DMS114 treated with DMSO at 0.1 percent for 48 hours (cell line): Measurements from ENCODE around the gene RAP1B.

ENCODE experiments used
- DNase-seq: peaks from one replicate; lab custom pipeline; 2025; ENCODE audit not compliant: unreplicated experiment; lab: John Stamatoyannopoulos, UW

RAP1B gene

DNA sequence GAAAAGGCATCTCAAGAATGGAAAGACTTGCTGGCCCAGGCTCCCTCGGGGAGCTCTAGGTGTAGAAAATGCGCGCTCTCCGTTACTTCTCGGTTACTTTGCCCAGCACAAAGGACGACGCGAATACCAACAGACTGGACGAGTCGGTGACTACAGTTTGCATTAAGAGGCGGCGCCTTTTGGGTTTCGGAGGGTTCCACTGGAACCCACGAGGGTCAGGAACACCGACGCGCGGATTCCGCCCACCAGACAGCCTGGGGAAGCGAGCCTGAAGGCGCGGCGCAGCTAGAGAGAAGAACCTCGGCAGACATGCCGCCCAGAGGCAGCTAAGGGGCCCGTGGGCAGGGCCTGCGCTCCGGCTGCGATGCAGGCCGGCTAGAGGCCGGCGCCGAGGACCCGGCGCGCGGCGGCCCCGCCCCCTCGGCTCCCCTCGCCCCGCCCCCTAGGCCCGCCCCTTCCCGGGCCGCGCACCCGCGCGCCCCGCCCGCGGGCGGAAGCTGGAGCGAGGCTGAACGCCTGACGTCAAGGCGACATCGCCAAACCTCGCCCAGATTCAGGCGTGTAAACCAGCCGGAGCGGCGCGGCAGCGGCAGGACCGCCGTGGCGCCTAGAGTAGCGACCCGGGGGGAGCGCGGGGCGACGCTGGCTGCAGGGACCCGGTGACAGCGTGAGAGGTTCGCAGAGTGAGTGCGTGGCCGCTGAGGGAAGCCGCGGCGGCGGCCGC lies at the start of gene RAP1B:
TSS of gene RAP1B (plus strand) at position 530 of the 724 bp plus-strand sequence. CDS start 37,826 bp downstream, outside the sequence.
- peak; percentile 74 for DNase-seq

GRCh38 chr12:68561830-68562229 lies 48.9 kb upstream of the RAP1B start:
- no peak for DNase-seq

- DNase-seq: no peak
Observed at GRCh38 chr12:68564166-68564565, 46.5 kb upstream of the RAP1B start.

DNA sequence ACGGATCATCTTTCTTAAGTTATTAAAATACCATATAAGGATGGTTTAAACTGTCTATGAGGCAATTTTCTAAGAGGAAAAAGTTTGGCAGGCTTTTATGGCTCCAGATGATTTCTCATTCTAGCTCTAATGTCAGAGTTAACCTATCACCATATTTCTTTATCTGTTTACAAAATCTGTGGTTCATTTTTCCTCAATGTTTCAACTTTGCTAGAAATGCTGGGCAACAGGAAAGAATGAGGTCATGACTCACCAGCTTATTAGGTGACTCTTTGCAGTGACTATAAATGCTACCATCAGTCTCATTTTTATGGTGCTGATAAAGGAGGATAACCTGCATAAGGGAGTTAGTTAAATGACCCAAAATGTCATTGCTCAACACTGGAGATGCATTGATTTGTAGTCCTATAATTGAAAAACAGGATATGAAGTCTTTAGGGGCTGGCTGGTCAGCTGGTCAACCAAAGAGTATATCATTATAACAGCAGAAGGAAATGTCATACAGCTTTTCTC lies 45.3 kb upstream of the RAP1B start:
- no peak for DNase-seq

- no peak for DNase-seq
Observed at GRCh38 chr12:68568922-68569569, 41.7 kb upstream of the RAP1B start.

- no peak for DNase-seq
Observed at GRCh38 chr12:68572661-68573060, 38.0 kb upstream of the RAP1B start.

DNA sequence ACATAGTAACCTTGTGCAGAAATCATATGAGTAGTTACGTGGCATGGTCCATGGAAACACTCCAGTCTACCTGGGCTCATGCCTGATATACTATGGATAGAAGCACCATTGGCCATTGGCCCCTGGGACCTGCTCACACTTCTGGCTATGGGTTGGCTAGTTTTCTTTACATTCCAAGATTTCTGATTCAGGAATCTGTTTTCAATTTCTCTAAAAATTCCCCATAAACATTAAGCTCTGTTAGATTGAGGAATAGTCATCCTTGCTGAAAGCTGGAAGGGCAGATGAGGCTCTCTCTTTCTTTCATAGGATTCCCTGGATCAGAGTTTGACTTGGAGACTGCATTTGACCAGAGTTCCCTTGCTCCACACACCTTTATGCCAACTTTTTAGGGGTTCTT lies 37.3 kb upstream of the RAP1B start:
- DNase-seq: no peak

- no peak for DNase-seq
Observed at GRCh38 chr12:68577949-68578348, 32.8 kb upstream of the RAP1B start.

DNA sequence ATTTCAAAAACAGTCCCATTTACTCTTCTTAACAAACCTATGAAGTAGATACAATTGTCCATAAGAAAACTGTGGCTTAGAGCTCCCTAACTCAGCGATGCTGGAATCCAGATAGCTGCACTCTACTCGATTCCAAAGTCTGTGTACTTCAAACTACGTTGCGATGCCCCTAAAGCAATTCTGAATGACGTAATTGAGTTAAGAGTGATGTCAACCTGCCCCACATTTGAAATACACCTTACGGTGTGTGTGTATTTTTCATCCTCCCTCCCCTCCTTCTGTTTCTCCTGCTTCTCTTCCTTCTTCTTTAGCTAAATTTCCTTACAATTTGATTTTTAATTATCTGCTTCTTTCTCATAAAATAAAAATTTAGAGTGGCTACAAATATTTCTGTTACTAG lies 31.9 kb upstream of the RAP1B start:
- DNase-seq: no peak

- DNase-seq: no peak
Observed at GRCh38 chr12:68579254-68579653, 31.4 kb upstream of the RAP1B start.

GRCh38 chr12:68580911-68581310 lies 29.8 kb upstream of the RAP1B start:
- DNase-seq: no peak

- no peak for DNase-seq
Observed at GRCh38 chr12:68581926-68582325, 28.8 kb upstream of the RAP1B start.

- DNase-seq: no peak
Observed at GRCh38 chr12:68585966-68586365, 24.7 kb upstream of the RAP1B start.

- no peak for DNase-seq
Observed at GRCh38 chr12:68587448-68587873, 23.2 kb upstream of the RAP1B start.

DNA sequence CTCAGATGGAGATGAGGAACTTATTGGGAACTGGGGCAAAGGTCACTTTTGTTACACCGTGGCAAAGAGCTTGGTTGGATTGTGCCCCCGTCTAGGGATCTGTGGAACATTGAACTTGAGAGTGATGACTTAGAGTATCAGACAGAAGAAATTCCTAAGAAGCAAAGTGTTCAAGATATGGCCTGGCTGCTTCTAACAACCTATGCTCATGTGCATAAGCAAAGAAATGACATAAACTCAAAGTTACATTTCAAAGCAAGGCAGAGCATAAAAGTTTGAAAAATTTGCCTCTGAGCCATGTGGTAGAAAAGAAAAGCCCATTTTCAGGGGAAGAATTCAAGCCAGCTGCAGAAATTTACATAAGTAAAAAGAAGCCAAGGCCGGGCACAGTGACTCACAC lies 21.5 kb upstream of the RAP1B start:
- DNase-seq: no peak

DNA sequence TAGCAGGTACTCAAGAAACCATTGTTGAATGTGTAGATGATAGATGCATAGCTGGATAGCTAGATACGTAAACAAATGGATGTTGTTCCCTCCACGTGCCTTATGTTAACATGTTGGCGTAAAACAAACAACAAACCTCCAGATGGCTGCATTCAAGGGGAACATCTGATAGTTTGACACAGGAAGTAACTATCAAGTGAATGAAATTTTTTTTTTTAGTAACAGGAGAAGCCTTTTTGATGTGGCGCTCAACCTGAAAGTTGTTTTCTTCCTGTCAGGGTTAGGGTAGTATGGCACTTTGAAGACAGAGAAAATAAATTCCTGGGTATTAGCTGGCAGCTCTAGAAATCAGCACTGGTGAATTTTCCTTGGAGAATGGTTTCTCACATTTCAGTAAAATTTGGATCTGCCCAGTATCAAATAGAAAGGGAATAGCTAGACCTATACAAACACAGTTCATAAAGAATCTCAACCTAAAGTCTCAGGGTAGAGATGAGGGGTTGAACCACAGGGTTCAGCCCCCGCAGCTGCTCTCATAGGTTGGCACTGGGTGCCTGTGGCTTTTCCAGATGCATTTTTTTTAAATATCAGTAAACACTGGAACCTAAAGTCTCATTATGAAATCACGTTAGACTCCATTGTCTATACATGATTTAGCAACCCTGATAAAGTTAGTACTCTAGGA lies 18.8 kb upstream of the RAP1B start:
- no peak for DNase-seq

- no peak for DNase-seq
Observed at GRCh38 chr12:68595241-68595640, 15.5 kb upstream of the RAP1B start.

GRCh38 chr12:68601767-68602166 lies 8.9 kb upstream of the RAP1B start:
- DNase-seq: no peak

DNA sequence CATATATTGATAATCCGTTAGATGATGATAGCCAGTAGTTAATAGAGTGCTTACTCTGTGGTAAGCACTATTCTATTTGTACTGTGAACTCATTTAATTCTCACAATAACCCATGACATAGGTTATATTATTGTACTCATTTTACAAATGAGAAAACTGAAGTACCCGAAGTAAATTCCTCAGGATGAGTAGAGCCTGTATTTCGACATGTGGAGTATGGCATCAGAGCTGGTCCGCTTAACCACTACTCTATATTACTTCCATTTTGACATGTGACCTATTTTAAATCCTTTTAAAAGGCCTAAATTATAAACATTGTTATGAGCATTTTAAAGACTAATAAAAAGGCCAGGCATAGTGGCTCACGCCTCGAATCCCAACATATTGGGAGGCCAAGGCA lies 8.0 kb upstream of the RAP1B start:
- no peak for DNase-seq

DNA sequence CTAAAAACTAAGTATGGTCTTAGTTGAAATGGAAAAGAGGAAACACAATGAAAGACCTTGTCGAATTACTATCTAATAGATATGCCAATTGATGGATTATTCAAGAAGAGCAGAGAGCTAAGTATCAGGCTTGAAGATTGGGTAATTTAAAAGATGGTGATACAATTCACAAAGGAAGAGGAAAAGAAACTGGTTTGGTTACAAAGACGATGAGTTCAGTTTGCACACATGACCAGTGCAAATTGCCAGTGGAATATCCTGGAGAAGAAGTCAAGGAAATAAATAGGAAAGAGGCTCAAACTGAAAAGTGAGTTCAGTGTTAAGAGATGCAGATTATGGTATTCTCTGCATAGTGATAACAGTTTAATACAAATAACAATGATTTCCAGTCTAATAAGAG lies 2.5 kb upstream of the RAP1B start:
- no peak for DNase-seq

DNA sequence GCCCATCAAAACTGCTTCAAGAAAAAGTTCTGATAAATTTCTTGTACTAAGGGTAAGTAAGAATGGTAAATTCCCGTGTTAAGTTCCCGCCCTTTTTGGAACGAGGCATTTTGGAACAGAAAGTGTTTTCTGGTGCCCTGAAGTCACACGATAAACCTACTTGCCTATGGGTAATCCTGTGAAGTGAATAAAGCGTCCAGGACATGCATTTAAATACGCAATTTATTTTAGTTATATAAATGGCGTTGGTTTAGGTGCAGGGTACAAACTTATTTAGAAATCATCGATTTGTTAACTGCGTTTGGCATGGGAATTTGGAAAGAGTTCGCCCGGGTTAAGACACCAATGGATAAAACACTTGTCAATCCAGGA lies 715 bp upstream of the RAP1B start:
- peak; percentile 69 for DNase-seq
